Measurements from ENCODE around the gene MRPL33. TPM values are rescaled to one million over a fixed set of nuclear protein-coding genes. Genes with fewer than 3 reads are reported as not detected.
"Not testable (repeated sequence)": the region's sequence is repeated elsewhere in the genome, so short reads cannot be mapped to it uniquely, and the experiment has no call there.

The MRPL33 gene
- polyA plus RNA-seq, 1 donor from 2014 or later: 406 TPM

- H3F3A ChIP-seq (ENCODE audit: insufficient read depth, low read length, poor library complexity, severe bottlenecking): no peaks in the 10 kb centered on the region
- H3K4me3 ChIP-seq (ENCODE audit: low read length): no peak overlapping the region
- no peak overlapping the region for H3K27ac ChIP-seq (ENCODE audit: low read length)
- no peaks in the 10 kb centered on the region for H3K9me3 ChIP-seq (ENCODE audit: low read length)
- TF ChIP-seq EP300 (conservative IDR thresholded peaks at IDR 0.05; ENCODE audit: poor library complexity, severe bottlenecking) (no peak), POLR2AphosphoS5 (IDR thresholded peaks at IDR 0.05) (no peak), MXI1 (conservative IDR thresholded peaks at IDR 0.05; ENCODE audit: poor library complexity, severe bottlenecking) (no peak), REST (IDR thresholded peaks at IDR 0.05; ENCODE audit: borderline replicate concordance) (no peak), SMC3 (conservative IDR thresholded peaks at IDR 0.05; ENCODE audit: poor library complexity) (no peak)
- TF ChIP-seq, protein P1, sequence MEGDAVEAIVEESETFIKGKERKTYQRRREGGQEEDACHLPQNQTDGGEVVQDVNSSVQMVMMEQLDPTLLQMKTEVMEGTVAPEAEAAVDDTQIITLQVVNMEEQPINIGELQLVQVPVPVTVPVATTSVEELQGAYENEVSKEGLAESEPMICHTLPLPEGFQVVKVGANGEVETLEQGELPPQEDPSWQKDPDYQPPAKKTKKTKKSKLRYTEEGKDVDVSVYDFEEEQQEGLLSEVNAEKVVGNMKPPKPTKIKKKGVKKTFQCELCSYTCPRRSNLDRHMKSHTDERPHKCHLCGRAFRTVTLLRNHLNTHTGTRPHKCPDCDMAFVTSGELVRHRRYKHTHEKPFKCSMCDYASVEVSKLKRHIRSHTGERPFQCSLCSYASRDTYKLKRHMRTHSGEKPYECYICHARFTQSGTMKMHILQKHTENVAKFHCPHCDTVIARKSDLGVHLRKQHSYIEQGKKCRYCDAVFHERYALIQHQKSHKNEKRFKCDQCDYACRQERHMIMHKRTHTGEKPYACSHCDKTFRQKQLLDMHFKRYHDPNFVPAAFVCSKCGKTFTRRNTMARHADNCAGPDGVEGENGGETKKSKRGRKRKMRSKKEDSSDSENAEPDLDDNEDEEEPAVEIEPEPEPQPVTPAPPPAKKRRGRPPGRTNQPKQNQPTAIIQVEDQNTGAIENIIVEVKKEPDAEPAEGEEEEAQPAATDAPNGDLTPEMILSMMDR (IDR thresholded peaks at IDR 0.05; ENCODE audit: poor library complexity, severe bottlenecking): no peak
- H3K4me2 ChIP-seq (ENCODE audit: low read length): no peak overlapping the region
- no peaks in the 10 kb centered on the region for H3K27me3 ChIP-seq (ENCODE audit: insufficient read depth, low read depth, low read length)
- no peak overlapping the region for H2AFZ ChIP-seq (ENCODE audit: low read depth, low read length)
- H3K79me2 ChIP-seq (replicated peaks; ENCODE audit: insufficient read depth, low read length): no peaks in the 10 kb centered on the region
- H3K9ac ChIP-seq (ENCODE audit: low read length): no peak overlapping the region
- no peaks in the 10 kb centered on the region for H3K36me3 ChIP-seq (ENCODE audit: insufficient read depth, low read length)
- no peaks in the 10 kb centered on the region for H3K9me2 ChIP-seq (ENCODE audit: insufficient read depth, low read length)
- no peaks in the 10 kb centered on the region for H4K20me1 ChIP-seq (ENCODE audit: insufficient read depth)
Measured at GRCh38 chr2:27742571-27742970, 28.9 kb upstream of the MRPL33 start.

GRCh38 chr2:27745494-27745893, 26.0 kb upstream of the MRPL33 start:
- H3K27ac ChIP-seq (ENCODE audit: low read length); H3F3A ChIP-seq (ENCODE audit: insufficient read depth, low read length, poor library complexity, severe bottlenecking); H3K9ac ChIP-seq (ENCODE audit: low read length); H3K4me3 ChIP-seq (ENCODE audit: low read length); H3K79me2 ChIP-seq (replicated peaks; ENCODE audit: insufficient read depth, low read length); H2AFZ ChIP-seq (ENCODE audit: low read depth, low read length); H3K9me3 ChIP-seq (ENCODE audit: low read length); H3K9me2 ChIP-seq (ENCODE audit: insufficient read depth, low read length); H4K20me1 ChIP-seq (ENCODE audit: insufficient read depth); H3K27me3 ChIP-seq (ENCODE audit: insufficient read depth, low read depth, low read length); H3K36me3 ChIP-seq (ENCODE audit: insufficient read depth, low read length); H3K4me2 ChIP-seq (ENCODE audit: low read length): not testable (repeated sequence)

DNA sequence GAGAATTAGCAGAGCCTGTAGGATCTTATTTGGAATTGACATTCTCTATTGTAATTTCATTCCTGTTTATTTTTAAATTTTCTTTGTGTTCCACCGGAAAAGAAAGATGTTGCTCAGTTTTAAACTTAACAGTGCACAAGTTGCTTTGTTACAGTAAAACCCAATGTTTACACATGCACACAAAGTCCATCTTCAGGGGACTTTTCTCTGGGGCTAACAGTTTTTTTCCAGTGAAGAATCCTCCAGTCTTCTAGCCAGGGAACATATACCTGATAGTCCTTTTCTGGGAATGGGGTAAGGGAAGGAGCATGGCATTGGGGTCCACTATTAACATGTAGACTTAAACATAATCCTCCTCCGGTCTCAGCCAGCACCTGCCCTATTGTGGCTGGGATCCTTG, 25.2 kb upstream of the MRPL33 start:
- Histone ChIP-seq H2AFZ (ENCODE audit: low read depth, low read length) (no peak overlapping the region), H3K27me3 (ENCODE audit: insufficient read depth, low read depth, low read length) (no peaks in the 10 kb centered on the region), H3K4me2 (ENCODE audit: low read length) (no peak overlapping the region), H3K9me3 (ENCODE audit: low read length) (no peaks in the 10 kb centered on the region), H4K20me1 (ENCODE audit: insufficient read depth) (no peaks in the 10 kb centered on the region), H3K36me3 (ENCODE audit: insufficient read depth, low read length) (no peaks in the 10 kb centered on the region), H3K9ac (ENCODE audit: low read length) (no peak overlapping the region), H3K79me2 (replicated peaks; ENCODE audit: insufficient read depth, low read length) (no peaks in the 10 kb centered on the region), H3K4me3 (ENCODE audit: low read length) (no peak overlapping the region), H3F3A (ENCODE audit: insufficient read depth, low read length, poor library complexity, severe bottlenecking) (no peaks in the 10 kb centered on the region), H3K9me2 (ENCODE audit: insufficient read depth, low read length) (no peaks in the 10 kb centered on the region), H3K27ac (ENCODE audit: low read length) (no peak overlapping the region)
- TF ChIP-seq TAF1 (IDR thresholded peaks at IDR 0.05; ENCODE audit: low read depth) (no peak), SMC3 (conservative IDR thresholded peaks at IDR 0.05; ENCODE audit: poor library complexity) (no peak), POLR2AphosphoS5 (IDR thresholded peaks at IDR 0.05) (no peak), EP300 (conservative IDR thresholded peaks at IDR 0.05; ENCODE audit: poor library complexity, severe bottlenecking) (no peak), MXI1 (conservative IDR thresholded peaks at IDR 0.05; ENCODE audit: poor library complexity, severe bottlenecking) (no peak), EZH2 (IDR thresholded peaks at IDR 0.05; ENCODE audit: borderline replicate concordance, insufficient read depth, low read length, poor library complexity, severe bottlenecking) (no peak), RAD21 (conservative IDR thresholded peaks at IDR 0.05) (no peak), REST (IDR thresholded peaks at IDR 0.05; ENCODE audit: borderline replicate concordance) (no peak)
- TF ChIP-seq, protein P1 (IDR thresholded peaks at IDR 0.05; ENCODE audit: poor library complexity, severe bottlenecking): no peak

Data from neural cell (in vitro differentiated cells).